GM19468 (cell line): ENCODE results near the gene LSM2.
"Not testable (repeated sequence)": the region's sequence is repeated elsewhere in the genome, so short reads cannot be mapped to it uniquely, and the experiment has no call there.

Experiments used
- ATAC-seq: cut with Tn5 transposase; IDR thresholded peaks from one replicate; pipeline ENCODE4 v1.9.1; 2021; ENCODE audit warnings: mild to moderate bottlenecking, moderate library complexity, moderate number of reproducible peaks; ENCODE audit not compliant: unreplicated experiment; ENCODE audit errors: extremely low read depth

The LSM2 gene

DNA sequence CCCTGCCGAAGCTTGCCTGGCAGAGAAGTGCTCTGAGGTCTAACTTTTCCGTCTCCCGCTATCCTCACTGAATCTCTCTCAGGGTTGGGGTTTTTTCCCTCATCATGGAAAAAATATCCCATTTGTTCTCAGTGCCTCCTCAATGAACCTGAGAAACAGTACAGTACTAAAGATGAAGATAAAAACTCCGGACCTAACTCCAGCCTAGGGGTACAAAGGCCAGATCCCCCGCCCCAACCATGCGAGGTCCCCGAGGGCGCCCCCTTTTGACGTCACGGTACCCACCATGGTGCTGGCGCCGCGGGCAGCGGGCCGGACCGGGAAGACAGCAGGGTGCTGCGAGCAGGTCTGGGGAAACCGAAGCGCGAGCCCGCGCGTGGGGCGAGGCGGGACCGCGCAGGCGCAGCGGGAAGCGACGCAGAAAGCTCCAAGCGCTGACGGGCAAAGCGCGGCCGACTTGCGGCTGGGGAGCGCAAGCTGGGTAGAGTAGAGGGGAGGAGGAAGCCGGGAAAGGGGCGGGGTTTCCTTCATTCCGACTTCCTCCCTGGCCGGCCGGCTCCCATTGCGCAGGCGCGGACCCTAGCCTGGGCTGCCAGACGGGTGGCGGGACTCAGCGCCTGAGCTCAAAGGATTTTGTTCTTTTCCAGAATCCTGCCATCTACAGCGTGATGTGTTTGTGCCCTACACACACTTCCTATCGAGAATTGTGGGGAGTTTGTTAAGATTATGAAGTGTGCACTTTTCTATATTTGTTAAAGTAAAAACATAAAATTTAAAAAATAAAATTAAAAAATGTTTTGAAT, at the start of gene LSM2:
Gene LSM2 (minus strand): TSS at position 497 of the 803 bp plus-strand sequence. CDS start 209 bp downstream, at position 288.
- peak; percentile 83 for ATAC-seq

DNA sequence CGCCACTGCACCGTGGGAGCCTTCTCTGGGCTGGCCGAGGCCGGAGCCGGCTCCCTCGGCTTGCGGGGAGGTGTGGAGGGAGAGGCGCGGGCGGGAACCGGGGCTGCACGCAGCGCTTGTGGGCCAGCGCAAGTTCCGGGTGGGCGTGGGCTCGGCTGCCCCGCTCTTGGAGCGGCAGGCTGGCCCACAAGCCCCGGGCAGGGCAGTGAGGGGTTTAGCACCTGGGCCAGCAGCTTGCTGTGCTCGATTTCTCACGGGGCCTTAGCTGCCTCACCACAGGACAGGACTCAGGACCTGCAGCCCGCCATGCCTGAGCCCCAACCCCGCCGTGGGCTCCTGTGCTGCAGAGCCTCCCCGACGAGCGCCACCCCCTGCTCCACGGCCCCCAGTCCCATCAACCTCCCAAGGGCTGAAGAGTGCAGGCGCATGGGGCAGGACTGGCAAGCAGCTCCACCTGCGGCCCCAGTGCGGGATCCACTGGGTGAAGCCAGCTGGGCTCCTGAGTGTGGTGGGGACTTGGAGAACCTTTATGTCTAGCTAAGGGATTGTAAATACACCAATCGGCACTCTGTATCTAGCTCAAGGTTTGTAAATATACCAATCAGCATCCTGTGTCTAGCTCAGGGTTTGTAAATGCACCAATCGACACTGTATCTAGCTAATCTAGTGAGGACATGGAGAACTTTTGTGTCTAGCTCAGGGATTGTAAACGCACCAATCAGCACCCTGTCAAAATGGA, 45.4 kb upstream of the LSM2 start:
- not testable (repeated sequence) for ATAC-seq

DNA sequence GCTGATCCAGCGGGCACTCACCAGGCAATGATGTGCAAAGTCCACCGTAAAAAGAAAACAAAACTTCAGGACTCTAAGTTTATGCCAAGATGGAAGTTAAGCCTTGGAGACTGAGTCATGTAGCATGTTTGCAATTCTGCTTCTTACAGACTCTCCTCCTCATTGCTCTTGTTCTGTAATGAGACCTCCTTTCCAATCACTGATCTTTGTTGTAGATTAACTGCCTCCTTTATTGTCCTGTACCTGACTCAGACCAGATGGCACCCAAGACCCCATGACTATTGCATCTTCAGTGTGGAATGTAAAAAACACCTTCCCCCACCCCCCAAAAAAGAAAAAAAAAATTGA, 44.7 kb upstream of the LSM2 start:
- ATAC-seq = no peak

DNA sequence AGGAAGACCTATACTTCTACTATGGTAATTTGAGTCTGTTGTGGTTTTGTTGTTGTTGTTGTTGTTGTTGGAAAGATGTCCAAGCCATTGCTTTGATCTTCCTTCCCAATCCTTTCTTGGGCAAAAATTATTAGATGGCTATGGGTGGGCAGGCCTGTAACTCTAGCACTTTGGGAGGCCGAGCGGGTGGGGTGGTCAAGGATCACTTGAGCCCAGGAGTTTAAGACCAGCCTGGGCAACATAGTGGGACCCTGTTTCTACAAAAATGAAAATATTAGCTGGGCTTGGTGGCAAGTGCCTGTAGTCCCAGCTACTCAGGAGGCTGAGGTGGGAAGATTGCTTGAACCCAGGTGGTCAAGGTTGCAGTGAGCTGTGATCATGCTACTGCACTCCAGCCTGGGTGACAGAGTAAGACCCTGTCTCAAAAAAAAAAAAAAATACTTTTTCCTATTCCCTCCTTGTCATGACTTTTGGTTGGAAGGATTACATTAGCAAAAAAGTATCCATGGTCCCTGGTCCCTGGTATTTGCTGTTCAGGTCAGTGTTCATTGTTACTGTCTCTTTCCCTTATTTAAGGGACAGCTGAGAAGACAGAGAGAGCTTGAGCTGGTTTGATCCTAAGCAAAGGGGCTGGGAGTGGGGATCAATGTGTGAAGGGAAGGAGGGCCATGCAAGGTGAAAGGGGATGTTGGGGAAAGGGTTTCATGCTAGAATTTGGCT, 44.2 kb upstream of the LSM2 start:
- ATAC-seq = no peak

DNA sequence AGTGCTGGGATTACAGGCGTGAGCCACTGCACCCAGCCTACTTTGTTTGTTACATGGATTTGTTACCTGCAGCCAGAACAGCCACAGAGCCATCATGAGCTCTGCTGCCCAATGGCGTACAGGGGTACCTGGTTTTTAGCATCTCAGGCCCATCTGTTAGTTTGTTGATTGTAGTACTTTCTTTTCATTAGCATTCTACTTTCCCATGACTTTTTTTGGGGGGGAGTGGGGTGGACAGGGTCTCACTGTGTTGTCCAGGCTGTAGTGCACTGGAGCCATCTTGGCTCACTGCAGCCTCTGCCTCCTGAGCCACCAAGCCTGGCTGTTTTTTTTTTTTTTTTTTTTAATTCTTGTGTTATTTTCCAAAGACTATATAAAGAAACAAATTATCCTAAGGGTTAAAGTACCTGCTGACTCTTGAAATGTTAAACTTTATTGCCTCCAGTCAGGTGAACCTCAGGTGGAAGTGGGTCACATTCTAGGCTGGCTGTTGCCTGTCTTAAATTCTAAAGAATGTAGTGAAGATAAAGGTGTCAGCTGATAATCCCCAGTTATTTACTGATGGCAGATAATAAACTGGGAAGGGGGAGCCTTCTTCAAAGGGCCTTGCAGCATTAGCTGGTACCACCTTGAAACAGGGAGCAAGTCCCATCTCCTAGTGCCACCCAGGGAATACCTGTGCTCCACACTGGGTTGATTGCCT, 40.7 kb upstream of the LSM2 start:
- ATAC-seq = no peak

DNA sequence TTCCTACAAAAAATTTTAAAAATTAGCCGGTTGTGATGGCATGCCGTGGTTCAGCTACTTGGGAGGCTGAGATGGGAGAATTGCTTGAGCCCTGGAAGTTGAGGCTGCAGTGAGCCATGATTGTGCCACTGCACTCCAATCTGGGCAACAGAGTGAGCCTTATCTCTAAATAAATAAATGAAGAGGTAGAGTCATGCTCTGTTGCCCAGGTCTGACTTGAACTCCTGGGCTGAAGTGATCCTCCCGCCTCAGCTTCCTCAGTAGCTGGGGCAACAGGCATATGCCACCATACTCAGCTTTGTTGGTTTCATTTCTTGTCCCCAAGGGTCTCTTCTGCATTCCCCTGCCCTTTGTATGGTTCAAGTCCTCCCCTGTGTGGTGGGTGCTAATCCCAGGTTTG, 37.7 kb upstream of the LSM2 start:
- ATAC-seq = no peak

DNA sequence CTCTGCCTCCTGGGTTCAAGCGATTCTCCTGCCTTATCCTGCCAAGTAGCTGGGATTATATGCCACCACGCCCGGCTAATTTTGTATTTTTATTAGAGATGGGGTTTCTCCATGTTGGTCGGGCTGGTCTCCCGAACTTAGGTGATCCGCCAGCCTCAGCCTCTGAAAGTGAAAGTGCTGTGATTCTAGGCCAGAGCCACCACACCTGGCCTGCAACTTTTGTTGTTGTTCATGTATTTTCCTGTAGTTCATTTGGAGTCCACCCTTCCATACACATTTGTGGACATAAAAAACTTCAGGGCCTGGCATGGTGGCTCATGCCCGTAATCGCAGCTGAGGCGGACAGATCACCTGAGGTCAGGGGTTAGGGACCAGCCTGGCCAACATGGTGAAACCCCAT, 35.3 kb upstream of the LSM2 start:
- ATAC-seq = no peak

DNA sequence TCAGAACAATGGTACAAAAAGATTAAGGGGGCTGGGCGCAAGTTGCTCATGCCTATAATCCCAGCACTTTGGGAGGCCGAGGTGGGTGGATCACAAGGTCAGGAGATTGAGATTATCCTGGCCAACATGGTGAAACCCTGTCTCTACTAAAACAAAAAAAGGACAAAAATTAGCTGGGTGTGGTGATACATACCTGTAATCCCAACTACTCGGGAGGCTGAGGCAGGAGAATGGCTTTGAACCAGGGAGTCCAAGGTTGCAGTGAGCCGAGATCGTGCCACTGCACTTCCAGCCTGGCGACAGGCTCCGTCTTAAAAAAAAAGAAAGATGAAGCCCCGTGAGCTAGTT, 33.0 kb upstream of the LSM2 start:
- not testable (repeated sequence) for ATAC-seq

DNA sequence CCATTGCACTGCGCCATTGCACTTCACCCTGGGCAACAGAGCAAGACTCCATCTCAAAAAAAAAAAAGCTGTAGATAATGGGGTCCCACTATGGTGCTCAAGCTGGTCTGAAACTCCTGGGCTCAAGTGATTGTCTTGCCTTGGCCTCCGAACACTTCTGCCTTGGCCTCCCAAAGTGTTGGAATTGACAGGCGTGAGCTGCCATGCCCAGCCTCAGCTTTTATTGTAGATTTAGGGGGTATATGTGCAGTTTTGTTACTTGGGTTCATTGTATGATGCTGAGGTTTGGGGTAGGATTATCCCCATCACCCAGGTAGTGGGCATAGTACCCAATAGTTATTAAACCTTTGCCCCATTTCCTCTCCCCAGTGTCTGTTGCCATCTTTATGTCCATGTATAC, 32.2 kb upstream of the LSM2 start:
- ATAC-seq = no peak

DNA sequence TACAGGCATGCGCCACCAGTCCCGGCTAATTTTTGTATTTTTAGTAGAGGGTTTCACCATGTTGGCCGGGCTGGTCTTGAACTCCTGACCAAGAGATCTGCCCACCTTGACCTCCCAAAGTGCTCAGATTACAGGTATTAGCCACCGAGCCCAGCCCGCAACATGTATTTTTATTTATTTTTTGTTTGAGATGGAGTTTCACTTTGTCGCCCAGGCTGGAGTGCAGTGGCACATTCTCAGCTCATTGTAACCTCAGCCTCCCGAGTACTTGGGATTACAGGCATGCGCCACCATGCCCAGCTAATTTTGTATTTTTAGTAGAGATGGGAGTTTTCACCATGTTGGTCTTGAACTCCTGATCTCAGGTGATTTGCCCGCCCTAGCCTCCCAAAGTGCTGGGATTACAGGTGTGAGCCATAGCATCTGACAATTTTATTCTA, 31.4 kb upstream of the LSM2 start:
- ATAC-seq = not testable (repeated sequence)

DNA sequence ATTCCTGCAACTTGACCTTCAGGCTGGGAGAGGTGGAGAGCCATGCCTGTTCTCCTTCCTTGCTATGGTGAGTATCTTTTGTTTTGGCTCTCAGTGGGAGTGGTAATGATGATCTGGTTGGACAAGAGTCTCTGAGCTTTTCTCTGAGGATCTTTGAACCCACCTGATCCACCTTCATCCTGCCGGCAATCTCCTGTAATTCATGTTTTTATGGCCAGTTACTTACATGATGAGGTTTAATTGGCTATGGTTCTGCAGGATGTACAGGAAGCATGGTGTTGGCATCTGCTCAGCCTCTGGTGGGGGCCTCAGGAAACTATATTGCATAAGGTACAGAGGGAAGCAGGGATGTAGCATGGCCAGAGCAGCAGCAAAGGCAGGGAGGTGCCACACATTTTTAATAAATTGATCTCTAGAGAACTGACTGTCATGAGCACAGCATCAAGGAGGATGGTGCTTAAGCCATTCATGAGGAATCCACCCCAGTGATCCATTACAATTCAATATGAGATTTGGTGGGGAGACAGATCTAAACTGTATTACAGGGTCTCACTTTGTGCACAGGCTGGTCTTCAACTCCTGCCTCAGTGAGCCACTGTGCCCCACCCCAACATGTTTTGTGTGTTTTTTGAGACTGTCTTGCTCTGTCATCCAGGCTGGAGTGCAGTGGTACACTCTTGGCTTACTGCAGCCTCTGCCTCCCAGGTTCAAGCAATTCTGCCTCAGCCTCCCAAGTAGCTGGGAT, 30.8 kb upstream of the LSM2 start:
- no peak for ATAC-seq

DNA sequence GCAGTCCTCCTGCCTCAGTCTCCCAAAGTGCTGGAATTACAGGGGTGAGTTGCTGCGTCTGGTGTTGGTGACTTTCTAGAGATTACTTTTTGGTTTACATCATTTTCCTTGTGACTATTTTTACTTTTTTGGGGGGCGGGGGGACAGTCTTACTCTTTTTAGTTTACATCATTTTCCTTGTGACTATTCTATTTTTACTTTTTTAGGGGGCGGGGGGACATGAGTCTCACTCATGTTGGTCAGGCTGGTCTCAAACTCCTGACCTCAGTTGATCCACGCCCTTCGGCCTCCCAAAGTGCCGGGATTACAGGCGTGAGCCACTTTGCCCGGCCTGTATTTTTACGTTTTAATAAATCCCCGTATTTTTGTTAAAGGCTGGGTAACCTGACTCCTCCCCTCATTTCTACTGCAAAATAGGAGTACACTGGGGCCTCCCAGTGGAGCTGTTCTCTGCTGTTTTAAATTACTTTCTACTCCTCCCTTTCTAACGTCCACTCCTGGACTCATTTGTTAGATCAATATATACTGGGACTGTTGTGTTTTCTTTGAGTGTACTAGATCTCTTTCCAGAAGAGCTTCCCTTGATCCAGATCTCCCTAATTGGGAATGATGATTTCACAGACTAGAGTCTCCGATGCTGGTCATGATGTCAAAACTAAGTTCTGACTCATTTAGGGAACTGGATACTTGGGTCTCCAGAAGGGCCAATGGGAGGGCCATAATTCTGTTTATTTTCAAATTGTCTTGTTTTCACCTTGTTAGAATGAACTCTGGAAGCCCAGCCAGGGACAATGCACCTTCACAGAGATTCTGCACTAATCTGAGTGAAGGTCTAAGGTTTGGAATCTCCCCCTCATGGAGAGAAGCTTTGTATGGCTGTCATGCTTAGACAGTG, 30.0 kb upstream of the LSM2 start:
- no peak for ATAC-seq

DNA sequence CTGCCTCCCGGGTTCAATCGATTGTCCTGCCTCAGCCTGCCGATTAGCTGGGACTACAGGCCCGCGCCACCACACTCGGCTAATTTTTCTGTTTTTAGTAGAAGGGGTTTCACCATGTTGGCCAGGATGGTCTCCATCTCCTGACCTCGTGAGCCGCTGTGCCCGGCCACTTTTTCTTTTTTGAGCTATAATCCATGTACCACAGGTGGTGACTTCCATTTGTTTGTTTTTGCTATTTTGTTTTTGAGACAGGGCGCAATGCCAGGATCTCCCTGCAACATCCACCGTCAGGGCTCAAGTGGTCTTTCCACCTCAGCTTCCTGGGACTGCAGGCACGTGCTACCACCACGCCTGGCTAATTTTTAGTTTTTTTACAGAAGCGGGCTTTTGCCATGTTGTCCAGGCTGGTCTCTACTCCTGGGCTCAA, 29.3 kb upstream of the LSM2 start:
- no peak for ATAC-seq

DNA sequence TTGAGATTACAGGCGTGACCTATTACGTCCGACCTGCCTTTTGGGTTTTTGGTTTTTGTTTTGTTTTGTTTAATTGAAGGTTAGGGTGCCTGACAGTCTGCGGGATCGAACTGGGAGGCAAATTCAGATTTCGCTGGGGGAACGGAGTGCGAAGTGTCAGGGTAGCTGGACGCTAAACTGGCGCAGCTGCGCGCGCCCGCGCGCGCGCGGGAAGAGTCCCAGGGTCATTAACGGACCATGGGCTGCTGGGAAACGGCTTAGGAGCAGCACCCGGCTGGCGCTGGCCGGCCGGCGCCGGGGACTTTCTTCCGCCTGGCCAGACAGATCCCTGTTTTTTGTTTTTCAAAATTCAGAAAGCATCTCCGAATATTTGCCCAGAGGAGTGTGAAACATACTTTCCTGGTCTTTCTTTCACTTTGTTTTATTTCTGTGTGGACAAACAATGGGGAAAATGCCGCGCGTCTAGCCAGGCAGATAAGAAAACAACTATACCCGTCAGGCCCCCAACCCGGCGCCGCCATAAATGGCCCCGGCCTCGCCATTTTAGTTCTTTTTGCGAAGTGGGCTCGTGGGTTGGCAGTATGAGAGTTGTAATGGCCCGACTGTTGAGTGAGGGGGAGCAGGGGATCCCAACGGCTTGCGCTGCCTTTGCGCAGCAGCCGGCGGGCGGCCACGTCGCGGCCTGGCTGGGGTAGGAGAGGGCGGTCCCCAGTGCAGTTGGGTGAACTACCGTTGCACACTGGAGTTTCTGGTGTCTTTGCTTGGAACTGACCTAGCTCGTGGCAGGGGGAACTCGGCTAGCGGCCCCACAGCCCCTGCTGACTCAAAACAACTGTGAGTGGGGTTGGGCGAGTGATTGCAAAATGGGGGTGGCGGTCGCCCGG, 27.8 kb upstream of the LSM2 start:
- ATAC-seq = no peak

DNA sequence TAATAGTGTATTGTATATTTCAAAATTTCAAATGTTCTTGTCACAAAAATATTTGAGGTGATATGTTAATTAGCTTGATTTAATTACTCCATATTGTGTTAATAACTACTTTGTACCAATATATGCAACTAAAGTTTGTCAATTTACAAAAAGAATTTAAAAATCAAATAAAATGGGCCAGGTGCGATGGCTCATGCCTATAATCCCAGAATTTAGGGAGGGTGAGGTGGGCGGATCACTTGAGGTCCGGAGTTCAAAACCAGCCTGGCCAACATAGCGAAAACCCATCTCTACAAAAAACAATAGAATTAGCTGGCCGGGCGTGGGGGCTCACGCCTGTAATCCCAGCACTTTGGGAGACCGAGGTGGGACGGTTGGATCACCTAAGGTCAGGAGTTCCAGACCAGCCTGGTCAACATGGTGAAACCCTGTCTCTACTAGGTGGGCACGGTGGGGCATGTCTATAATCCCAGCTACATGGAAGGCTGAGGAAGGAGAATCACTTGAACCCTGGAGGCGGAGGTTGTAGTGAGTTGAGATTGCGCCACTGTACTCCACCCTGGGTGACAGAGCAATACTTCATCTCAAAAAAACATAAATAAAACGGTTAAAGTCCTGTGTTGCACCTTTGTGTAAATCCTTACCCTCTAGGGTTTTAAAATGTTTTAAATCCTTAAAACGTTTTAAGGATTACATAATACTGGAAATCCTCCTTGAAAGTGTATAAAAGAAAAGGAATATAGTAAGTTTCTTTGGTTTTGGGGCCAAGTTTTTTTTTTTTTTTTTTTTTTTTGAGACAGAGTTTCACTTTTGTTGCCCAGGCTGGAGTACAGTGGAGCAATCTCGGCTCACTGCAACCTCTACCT, 24.8 kb upstream of the LSM2 start:
- no peak for ATAC-seq

DNA sequence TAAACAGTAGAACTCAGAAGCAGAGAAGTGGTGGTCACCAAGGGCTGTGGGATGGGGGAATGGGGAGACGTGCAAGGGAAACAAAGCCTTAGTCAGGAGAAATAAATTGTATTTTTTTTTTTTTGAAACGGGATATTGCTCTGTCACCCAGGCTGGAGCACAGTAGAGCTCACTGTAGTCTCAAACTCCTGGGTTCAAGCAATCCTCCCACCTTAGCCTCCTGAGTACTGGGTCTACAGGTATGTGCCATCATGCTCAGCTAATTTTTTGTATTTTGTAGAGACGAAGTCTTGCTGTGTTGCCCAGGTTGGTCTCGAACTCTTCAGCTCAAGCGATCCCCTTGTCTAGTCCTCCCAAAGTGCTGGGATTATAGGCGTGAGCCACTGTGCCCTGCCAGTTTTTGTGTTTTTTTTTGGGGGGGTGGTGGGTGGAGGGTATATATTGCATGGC, 24.1 kb upstream of the LSM2 start:
- ATAC-seq = no peak
